Measurements from ENCODE around the gene LSM14A.

Gene LSM14A

GRCh38 chr19:34256835-34257558 lies 84.7 kb downstream of the LSM14A start:
- DNase-seq (ENCODE audit: low read depth): no peak

- DNase-seq (ENCODE audit: low read depth): no peak
Observed at GRCh38 chr19:34257559-34257924, 85.2 kb downstream of the LSM14A start.

- no peak for DNase-seq (ENCODE audit: low read depth)
Observed at GRCh38 chr19:34259367-34260095, 87.2 kb downstream of the LSM14A start.

- no peak for DNase-seq (ENCODE audit: low read depth)
Observed at GRCh38 chr19:34260771-34261173, 88.5 kb downstream of the LSM14A start.

- DNase-seq (ENCODE audit: low read depth): no peak
Observed at GRCh38 chr19:34261334-34262109, 89.2 kb downstream of the LSM14A start.

GRCh38 chr19:34263745-34264237 lies 91.5 kb downstream of the LSM14A start:
- DNase-seq (ENCODE audit: low read depth): no peak

GRCh38 chr19:34265221-34265650 lies 92.9 kb downstream of the LSM14A start:
- DNase-seq (ENCODE audit: low read depth): no peak

- DNase-seq (ENCODE audit: low read depth): no peak
Observed at GRCh38 chr19:34269081-34269480, 96.8 kb downstream of the LSM14A start.

- DNase-seq (ENCODE audit: low read depth): no peak
Observed at GRCh38 chr19:34269489-34269888, 97.2 kb downstream of the LSM14A start.

GRCh38 chr19:34269968-34270621 lies 97.8 kb downstream of the LSM14A start:
- DNase-seq (ENCODE audit: low read depth): no peak

- no peak for DNase-seq (ENCODE audit: low read depth)
Observed at GRCh38 chr19:34273121-34273520, 100.8 kb downstream of the LSM14A start.

GRCh38 chr19:34274284-34274826 lies 102.1 kb downstream of the LSM14A start:
- DNase-seq (ENCODE audit: low read depth): no peak

GRCh38 chr19:34274827-34275625 lies 102.7 kb downstream of the LSM14A start:
- DNase-seq (ENCODE audit: low read depth): peak; percentile 98

- DNase-seq (ENCODE audit: low read depth): no peak
Observed at GRCh38 chr19:34275705-34276104, 103.4 kb downstream of the LSM14A start.

GRCh38 chr19:34276614-34277013 lies 104.3 kb downstream of the LSM14A start:
- no peak for DNase-seq (ENCODE audit: low read depth)

- DNase-seq (ENCODE audit: low read depth): no peak
Observed at GRCh38 chr19:34277244-34277643, 104.9 kb downstream of the LSM14A start.

GRCh38 chr19:34278783-34279182 lies 106.5 kb downstream of the LSM14A start:
- DNase-seq (ENCODE audit: low read depth): no peak

Measured in GM04503 (cell line).